Astrocyte (in vitro differentiated cells and primary cell): Measurements from ENCODE around the gene SLC5A1. TPM values are rescaled to one million over a fixed set of nuclear protein-coding genes. Genes with fewer than 3 reads are reported as not detected.

Source experiments
- DNase-seq: peaks from one replicate; pipeline ENCODE4 v3.0.0-alpha.2; 2010; ENCODE audit warnings: low read depth
- FAIRE-seq: peaks from 2 replicates; lab custom pipeline; 2011; peaks lifted over from hg19 to GRCh38; lab: Jason Lieb, UNC
- H2AFZ ChIP-seq: 2 replicates; pipeline ENCODE4 v1.6.0; 2012; ENCODE audit warnings: low read depth, low read length, inconsistent platforms
- H3K27ac ChIP-seq: 2 replicates; pipeline ENCODE4 v1.5.1; 2011; ENCODE audit warnings: low read depth, low read length, inconsistent platforms
- H3K27me3 ChIP-seq: 2 replicates; pipeline ENCODE4 v1.6.0; 2011; ENCODE audit warnings: low read length, inconsistent platforms; ENCODE audit not compliant: insufficient read depth
- H3K36me3 ChIP-seq: 2 replicates; pipeline ENCODE4 v1.5.1; 2011; ENCODE audit warnings: low read length, inconsistent platforms; ENCODE audit not compliant: insufficient read depth
- H3K4me1 ChIP-seq: 2 replicates; pipeline ENCODE4 v1.5.1; 2011; ENCODE audit warnings: low read length, inconsistent platforms; ENCODE audit not compliant: insufficient read depth
- H3K4me2 ChIP-seq: 2 replicates; pipeline ENCODE4 v1.6.0; 2012; ENCODE audit warnings: low read length, inconsistent platforms
- H3K4me3 ChIP-seq: 2 replicates; pipeline ENCODE4 v1.5.1; 2011; ENCODE audit warnings: low read depth, mild to moderate bottlenecking, low read length, inconsistent platforms; ENCODE audit not compliant: insufficient read depth
- H3K79me2 ChIP-seq: 2 replicates; pipeline ENCODE4 v1.6.0; 2012; ENCODE audit warnings: mild to moderate bottlenecking, low read length, inconsistent platforms; ENCODE audit not compliant: insufficient read depth
- H3K9ac ChIP-seq: 2 replicates; pipeline ENCODE4 v1.6.0; 2012; ENCODE audit warnings: mild to moderate bottlenecking, low read length, inconsistent platforms
- H3K9me3 ChIP-seq: 2 replicates; pipeline ENCODE4 v1.5.1; 2012; ENCODE audit warnings: low read depth, mild to moderate bottlenecking, low read length, inconsistent platforms; ENCODE audit not compliant: insufficient read depth
- H4K20me1 ChIP-seq: 2 replicates; pipeline ENCODE4 v1.6.0; 2012; ENCODE audit warnings: low read length, inconsistent platforms; ENCODE audit not compliant: insufficient read depth
- H3K27ac Mint-ChIP-seq: one replicate; pipeline ENCODE4 v1.8.0; 2021; ENCODE audit warnings: mild to moderate bottlenecking, mixed read lengths; ENCODE audit not compliant: unreplicated experiment
- H3K27me3 Mint-ChIP-seq: one replicate; pipeline ENCODE4 v1.8.0; 2021; ENCODE audit warnings: low read depth, mixed read lengths; ENCODE audit not compliant: unreplicated experiment
- H3K36me3 Mint-ChIP-seq: one replicate; pipeline ENCODE4 v1.8.0; 2021; ENCODE audit warnings: low read depth, mixed read lengths; ENCODE audit not compliant: unreplicated experiment
- H3K4me1 Mint-ChIP-seq: one replicate; pipeline ENCODE4 v1.8.0; 2021; ENCODE audit warnings: low read depth, mixed read lengths; ENCODE audit not compliant: unreplicated experiment
- H3K4me3 Mint-ChIP-seq: one replicate; pipeline ENCODE4 v1.8.0; 2021; ENCODE audit warnings: mild to moderate bottlenecking, moderate library complexity, mixed read lengths; ENCODE audit not compliant: unreplicated experiment
- H3K9me3 Mint-ChIP-seq: one replicate; pipeline ENCODE4 v1.8.0; 2021; ENCODE audit warnings: mild to moderate bottlenecking, mixed read lengths; ENCODE audit not compliant: unreplicated experiment
- EZH2 ChIP-seq: IDR thresholded peaks from 2 replicates; pipeline ENCODE4 v1.6.1; 2012; ENCODE audit warnings: mild to moderate bottlenecking, low read length, inconsistent platforms; ENCODE audit not compliant: insufficient read depth
- total RNA-seq: library from RNA; stranded (reverse); gene quantifications from 2 replicates; pipeline ENCODE4 v1.2.1, GENCODE V29; 2021
- TF ChIP-seq, protein P1 (sequence below): IDR thresholded peaks from 2 replicates; pipeline ENCODE4 v1.5.1; 2011; ENCODE audit warnings: low read depth, mild to moderate bottlenecking, inconsistent platforms, low read length, moderate library complexity; ENCODE audit not compliant: insufficient read depth

Gene SLC5A1
- total RNA-seq, 1 donor from 2014 or later, result not detected

DNA sequence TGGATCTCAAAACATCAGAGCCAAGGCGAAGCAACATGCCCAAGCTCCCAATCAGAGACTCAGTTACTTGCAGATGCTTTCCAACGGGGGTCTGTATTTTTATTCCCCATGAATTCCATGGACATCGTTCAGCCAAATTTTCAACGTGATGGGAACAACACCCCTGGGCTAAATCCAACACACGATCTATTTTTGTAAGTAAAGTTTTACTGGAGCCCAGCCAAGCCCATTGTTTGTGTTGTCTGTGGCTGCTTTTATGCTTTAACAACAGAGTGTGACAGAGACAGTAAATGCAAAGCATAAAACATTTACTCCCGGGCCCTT is 33.7 kb downstream of the SLC5A1 start:
- TF ChIP-seq, protein P1, sequence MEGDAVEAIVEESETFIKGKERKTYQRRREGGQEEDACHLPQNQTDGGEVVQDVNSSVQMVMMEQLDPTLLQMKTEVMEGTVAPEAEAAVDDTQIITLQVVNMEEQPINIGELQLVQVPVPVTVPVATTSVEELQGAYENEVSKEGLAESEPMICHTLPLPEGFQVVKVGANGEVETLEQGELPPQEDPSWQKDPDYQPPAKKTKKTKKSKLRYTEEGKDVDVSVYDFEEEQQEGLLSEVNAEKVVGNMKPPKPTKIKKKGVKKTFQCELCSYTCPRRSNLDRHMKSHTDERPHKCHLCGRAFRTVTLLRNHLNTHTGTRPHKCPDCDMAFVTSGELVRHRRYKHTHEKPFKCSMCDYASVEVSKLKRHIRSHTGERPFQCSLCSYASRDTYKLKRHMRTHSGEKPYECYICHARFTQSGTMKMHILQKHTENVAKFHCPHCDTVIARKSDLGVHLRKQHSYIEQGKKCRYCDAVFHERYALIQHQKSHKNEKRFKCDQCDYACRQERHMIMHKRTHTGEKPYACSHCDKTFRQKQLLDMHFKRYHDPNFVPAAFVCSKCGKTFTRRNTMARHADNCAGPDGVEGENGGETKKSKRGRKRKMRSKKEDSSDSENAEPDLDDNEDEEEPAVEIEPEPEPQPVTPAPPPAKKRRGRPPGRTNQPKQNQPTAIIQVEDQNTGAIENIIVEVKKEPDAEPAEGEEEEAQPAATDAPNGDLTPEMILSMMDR, result no peak
- no peak for TF ChIP-seq EZH2
- Histone ChIP-seq H3K4me2 (no peak overlapping the region), H2AFZ (no peak overlapping the region), H3K9ac (no peak overlapping the region), H3K79me2 (no peaks in the 10 kb centered on the region), H4K20me1 (no peaks in the 10 kb centered on the region), H3K4me1 (peaks cover 2% of the 10 kb centered on the region), H3K9me3 (no peaks in the 10 kb centered on the region), H3K27ac (no peak overlapping the region), H3K27me3 (peaks cover 16% of the 10 kb centered on the region), H3K36me3 (no peaks in the 10 kb centered on the region), H3K4me3 (no peak overlapping the region)
- H3K4me1 Mint-ChIP-seq, result peaks cover 10% of the 10 kb centered on the region
- FAIRE-seq (no peak), DNase-seq (no peak)
- no peaks in the 10 kb centered on the region for H3K9me3 Mint-ChIP-seq
- H3K36me3 Mint-ChIP-seq, result no peaks in the 10 kb centered on the region
- H3K27ac Mint-ChIP-seq, result no peak overlapping the region
- peaks cover 7% of the 10 kb centered on the region for H3K27me3 Mint-ChIP-seq
- no peak overlapping the region for H3K4me3 Mint-ChIP-seq

DNA sequence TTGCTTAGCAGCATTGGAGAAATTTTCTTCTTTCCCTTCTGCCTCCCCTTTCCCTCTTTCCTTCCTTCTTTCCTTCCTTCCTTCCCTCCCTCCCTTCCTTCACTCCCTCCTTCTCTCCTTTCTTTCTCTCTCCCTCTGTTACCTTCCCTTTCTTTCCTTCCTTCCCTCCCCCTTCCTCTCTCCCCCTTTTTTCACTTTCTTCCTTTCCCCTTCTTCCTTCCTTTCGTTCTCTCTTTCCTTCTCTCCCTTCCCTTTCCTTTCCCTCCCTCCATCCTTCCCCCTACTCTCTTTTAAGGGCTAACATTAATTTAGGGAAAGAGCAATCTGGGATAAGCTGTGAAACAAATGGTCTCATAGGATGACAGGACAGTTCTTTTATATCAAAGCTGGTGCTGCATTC is 34.1 kb downstream of the SLC5A1 start:
- no peak for DNase-seq
- Mint-ChIP-seq H3K36me3 (no peaks in the 10 kb centered on the region), H3K4me3 (no peak overlapping the region), H3K9me3 (no peaks in the 10 kb centered on the region), H3K4me1 (peaks cover 15% of the 10 kb centered on the region), H3K27me3 (peaks cover 10% of the 10 kb centered on the region), H3K27ac (no peak overlapping the region)
- no peak overlapping the region for H3K4me2 ChIP-seq
- H4K20me1 ChIP-seq, result no peaks in the 10 kb centered on the region
- FAIRE-seq, result no peak
- H3K4me1 ChIP-seq, result peaks cover 2% of the 10 kb centered on the region
- H2AFZ ChIP-seq, result no peak overlapping the region
- H3K9ac ChIP-seq, result no peak overlapping the region
- H3K4me3 ChIP-seq, result no peak overlapping the region
- TF ChIP-seq, protein P1, result no peak
- TF ChIP-seq EZH2, result no peak
- no peaks in the 10 kb centered on the region for H3K79me2 ChIP-seq
- no peak overlapping the region for H3K27ac ChIP-seq
- no peaks in the 10 kb centered on the region for H3K36me3 ChIP-seq
- H3K27me3 ChIP-seq, result peaks cover 16% of the 10 kb centered on the region
- H3K9me3 ChIP-seq, result no peaks in the 10 kb centered on the region

DNA sequence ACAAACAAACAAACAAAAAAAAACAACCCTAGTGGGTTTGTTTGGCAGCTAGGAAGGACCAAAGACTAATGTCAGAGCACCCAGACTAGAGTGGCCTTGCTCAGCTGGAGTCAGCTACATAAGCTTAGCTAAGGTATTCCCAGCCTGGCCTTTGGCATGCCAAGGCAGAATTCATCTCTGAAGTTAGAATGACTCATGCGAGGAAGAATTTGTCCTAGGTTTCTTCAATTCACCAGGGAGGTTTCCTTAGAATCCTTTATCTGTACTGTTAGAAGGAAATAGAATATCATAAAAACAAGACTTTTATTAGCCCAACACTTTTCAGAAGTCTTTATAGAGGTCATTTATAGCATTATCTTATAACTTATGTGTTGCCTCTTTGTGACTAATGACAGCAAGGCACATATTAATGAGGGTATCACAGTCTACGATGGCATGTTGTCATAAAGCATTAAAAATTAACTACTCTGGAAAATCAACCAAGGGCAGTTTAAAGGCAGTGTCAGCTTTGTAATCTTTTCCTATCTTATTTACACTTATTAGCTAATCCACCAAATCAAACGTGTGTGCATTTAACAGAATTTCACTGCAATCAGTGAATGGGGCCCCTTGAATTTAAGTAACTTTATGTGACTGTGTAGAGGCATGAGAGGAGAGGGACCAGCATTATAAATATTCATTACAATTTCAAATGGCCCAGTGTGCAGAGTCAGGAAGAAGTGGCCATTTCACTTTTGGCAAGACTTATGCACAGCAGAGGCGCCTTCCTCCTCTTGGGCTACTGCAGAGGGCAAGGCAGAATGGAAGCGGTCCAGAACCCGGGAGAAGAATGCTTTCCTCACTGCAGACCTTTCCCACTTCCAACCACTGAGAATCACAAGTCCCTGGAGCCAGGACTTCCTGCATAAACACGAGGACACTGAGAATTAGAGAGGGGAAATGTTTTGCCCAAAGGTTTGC is 36.3 kb downstream of the SLC5A1 start:
- Histone ChIP-seq H3K9ac (no peak overlapping the region), H3K9me3 (no peaks in the 10 kb centered on the region), H4K20me1 (no peaks in the 10 kb centered on the region), H3K4me1 (peaks cover 2% of the 10 kb centered on the region), H3K27me3 (peaks cover 13% of the 10 kb centered on the region), H3K36me3 (no peaks in the 10 kb centered on the region), H3K27ac (no peak overlapping the region), H2AFZ (no peak overlapping the region), H3K4me3 (no peak overlapping the region), H3K4me2 (peak overlapping the region; percentile 33), H3K79me2 (no peaks in the 10 kb centered on the region)
- TF ChIP-seq EZH2, result no peak
- TF ChIP-seq, protein P1, result no peak
- Mint-ChIP-seq H3K4me3 (peak overlapping the region; percentile 20), H3K27me3 (peaks cover 15% of the 10 kb centered on the region), H3K9me3 (no peaks in the 10 kb centered on the region), H3K36me3 (no peaks in the 10 kb centered on the region), H3K27ac (peak overlapping the region; percentile 89), H3K4me1 (peaks cover 16% of the 10 kb centered on the region)
- DNase-seq (peak; percentile 75), FAIRE-seq (peak; percentile 73)
